OCI-M2 (cell line): ENCODE measurements around the gene CHRNB4.

ENCODE experiments used
- DNase-seq: peaks from one replicate; lab custom pipeline; 2025; ENCODE audit not compliant: unreplicated experiment; lab: John Stamatoyannopoulos, UW

CHRNB4 gene

GRCh38 chr15:78668987-78669386 lies 28.0 kb upstream of the CHRNB4 start:
- DNase-seq: no peak

GRCh38 chr15:78667578-78668236 lies 26.7 kb upstream of the CHRNB4 start:
- DNase-seq: no peak

GRCh38 chr15:78666010-78666409 lies 25.0 kb upstream of the CHRNB4 start:
- DNase-seq: no peak

GRCh38 chr15:78663703-78664102 lies 22.7 kb upstream of the CHRNB4 start:
- no peak for DNase-seq

GRCh38 chr15:78662028-78662427 lies 21.0 kb upstream of the CHRNB4 start:
- DNase-seq: no peak

- DNase-seq: no peak
Observed at GRCh38 chr15:78661001-78661400, 20.0 kb upstream of the CHRNB4 start.

GRCh38 chr15:78660584-78660983 lies 19.6 kb upstream of the CHRNB4 start:
- no peak for DNase-seq

- DNase-seq: no peak
Observed at GRCh38 chr15:78658823-78659222, 17.8 kb upstream of the CHRNB4 start.

GRCh38 chr15:78654272-78654671 lies 13.3 kb upstream of the CHRNB4 start:
- no peak for DNase-seq

- no peak for DNase-seq
Observed at GRCh38 chr15:78651930-78652615, 11.1 kb upstream of the CHRNB4 start.

GRCh38 chr15:78651007-78651406 lies 10.0 kb upstream of the CHRNB4 start:
- DNase-seq: no peak

GRCh38 chr15:78650022-78650421 lies 9.0 kb upstream of the CHRNB4 start:
- DNase-seq: no peak

GRCh38 chr15:78645009-78645408 lies 4.0 kb upstream of the CHRNB4 start:
- no peak for DNase-seq

- DNase-seq: no peak
Observed at GRCh38 chr15:78642331-78642730, 1.3 kb upstream of the CHRNB4 start.

- no peak for DNase-seq
Observed at GRCh38 chr15:78641749-78642275, 802 bp upstream of the CHRNB4 start.

- DNase-seq: no peak
Observed at GRCh38 chr15:78640527-78641101, 396 bp downstream of the CHRNB4 start.

- DNase-seq: peak; percentile 10
Observed at GRCh38 chr15:78638658-78639314, 2.2 kb downstream of the CHRNB4 start.

GRCh38 chr15:78637776-78638435 lies 3.1 kb downstream of the CHRNB4 start:
- DNase-seq: no peak

- no peak for DNase-seq
Observed at GRCh38 chr15:78636378-78636859, 4.6 kb downstream of the CHRNB4 start.

- no peak for DNase-seq
Observed at GRCh38 chr15:78635346-78635745, 5.7 kb downstream of the CHRNB4 start.
